ENCODE results near the gene LARGE1.
A peak's percentile ranks its signal among the peaks of the same experiment; 100 is the strongest.

The LARGE1 gene

DNA sequence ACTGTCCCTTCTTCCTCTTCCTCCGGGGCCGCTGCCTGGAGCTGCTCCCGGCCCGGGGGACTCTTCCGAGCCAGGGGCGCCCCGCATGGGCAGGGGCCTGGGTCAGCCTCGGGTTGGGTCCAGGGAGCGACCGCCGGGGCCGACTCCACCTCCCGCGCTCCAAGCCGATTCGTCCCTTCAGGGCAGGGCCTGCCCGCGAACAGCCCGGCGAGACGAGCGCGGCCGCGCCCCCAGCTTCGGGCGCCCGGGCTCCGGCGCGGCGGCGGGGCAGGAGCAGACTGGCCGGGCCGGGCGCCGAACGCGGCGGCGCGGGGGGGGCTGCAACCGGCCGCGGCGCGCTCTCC lies at the start of gene LARGE1:
Gene LARGE1, minus strand, starts transcription at position 280 of the 344 bp plus-strand sequence.
- peak in 20 of 42 donors; percentile 11 to 63 (median 36) for DNase-seq
- intact Hi-C loops (cut with DNase I), result loop anchor here (10.0 kb wide), 1 partner anchor 185 kb away; no protein-coding TSS in a partner anchor

DNA sequence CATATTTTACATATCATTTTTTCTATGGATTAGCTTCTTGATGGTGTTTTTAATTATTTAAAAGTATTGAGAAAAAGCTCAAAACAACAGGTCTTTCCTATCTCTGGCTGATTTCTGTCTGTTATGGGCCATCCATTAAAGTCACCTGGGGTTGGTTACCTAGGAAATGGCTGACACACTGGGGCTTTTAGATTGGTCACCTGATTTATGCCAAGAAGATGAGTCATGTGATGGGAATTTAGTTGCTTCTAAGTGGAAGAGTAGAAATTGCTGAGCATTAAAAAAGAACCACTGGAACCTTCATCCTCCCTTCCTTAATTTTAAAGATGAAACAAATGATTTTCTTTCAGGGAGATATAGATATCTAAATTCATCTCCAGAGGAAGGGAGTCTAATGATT lies 48.8 kb upstream of the LARGE1 start:
- intact Hi-C loops (cut with DNase I), result no loop called here
- DNase-seq, result no peak

DNA sequence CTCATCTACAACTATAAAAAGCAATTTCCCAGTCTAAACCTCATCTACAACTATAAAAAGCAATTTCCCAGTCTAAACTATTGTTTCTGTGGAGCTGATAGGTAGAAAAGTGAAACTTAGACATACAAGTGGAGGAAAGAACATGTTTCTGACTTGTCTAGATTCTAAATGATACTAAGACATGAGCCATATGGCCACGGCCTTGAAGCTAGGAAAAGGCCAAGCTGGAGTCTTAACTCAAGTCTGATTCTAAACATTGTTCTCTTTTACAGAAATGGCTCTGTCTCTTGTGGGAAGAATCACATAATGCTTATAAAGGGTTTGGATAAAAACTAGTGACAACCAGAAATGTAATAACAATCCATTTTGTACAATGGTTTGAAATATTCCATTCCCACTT lies 43.8 kb upstream of the LARGE1 start:
- intact Hi-C loops (cut with DNase I), result no loop called here

DNA sequence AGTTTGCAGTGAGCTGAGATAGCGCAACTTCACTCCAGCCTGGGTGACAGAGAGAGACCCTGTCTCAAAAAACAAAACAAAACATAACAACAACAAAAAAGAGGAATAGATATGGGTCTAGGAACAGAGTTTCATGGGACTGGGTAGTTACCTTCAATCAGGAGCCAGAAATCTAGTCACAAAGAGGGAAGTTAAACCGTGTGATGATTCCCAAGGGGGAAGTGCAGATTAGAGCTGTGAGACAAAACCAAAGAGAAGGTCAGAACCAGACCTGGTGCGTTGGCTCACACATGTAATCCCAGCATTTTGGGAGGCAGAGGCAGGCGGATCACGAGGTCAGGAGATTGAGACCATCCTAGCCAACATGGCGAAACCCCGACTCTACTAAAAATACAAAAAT lies 42.1 kb upstream of the LARGE1 start:
- DNase-seq, result no peak
- intact Hi-C loops (cut with DNase I), result no loop called here

More for the DNA sequence above, 43.8 kb upstream of the LARGE1 start:
- DNase-seq, result no peak

DNA sequence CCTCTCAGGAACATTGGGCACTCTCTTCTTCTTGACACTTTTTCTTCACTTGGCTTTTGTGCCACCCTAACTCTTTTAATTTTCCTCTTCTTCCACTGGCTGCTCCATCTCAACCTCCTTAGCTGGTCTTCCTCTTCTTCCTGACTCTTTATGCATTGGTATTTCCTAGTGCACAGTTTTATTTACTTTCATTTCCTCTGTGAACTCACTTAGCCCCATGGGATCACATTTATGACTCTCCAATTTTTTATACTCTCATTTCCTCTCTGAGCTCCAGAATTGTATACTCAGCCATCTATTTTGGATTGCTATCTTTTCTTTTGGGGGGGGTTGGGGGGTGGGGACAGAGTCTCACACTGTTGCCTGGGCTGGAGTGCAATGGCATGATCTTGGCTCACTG lies 38.5 kb upstream of the LARGE1 start:
- intact Hi-C loops (cut with DNase I), result no loop called here
- no peak for DNase-seq

DNA sequence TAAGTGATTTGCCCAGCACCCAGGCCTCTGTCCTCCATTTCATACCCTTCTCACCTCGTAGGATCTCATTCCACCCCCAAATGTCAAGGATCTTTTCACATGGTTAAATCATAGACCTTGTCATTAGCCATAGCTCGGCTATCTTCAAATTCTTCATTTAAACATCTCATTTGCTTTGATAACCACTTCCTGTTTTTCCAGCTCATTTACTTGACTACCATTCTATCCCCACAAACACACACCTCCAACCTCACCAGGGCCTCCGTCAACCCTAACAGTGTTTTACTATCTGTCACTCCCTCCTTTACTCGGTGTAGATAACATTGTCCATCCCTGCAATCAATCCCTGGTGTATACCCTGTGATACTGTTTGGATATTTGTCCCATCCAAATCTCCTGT lies 36.8 kb upstream of the LARGE1 start:
- intact Hi-C loops (cut with DNase I), result no loop called here
- no peak for DNase-seq

DNA sequence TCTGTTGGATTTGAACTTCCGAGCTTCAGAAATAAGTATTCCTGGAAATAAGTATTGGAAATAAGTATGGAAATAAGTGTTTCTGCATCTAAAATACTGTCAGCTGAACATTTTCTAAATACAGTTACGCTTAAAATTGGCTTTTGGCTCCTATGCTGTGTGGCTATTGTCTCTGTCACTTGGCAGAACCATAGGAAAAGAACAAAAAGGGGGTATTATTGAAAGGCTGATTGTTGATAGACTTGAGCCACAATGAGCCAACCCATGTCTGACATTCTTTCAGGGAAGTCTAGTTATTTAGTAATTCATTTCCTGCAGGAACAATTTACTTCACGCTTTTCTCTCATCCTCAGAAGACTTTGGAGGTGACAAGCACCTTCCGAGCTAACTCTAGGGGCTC lies 32.5 kb upstream of the LARGE1 start:
- DNase-seq, result peak in 3 of 42 donors; percentile 2 to 29 (median 6)
- intact Hi-C loops (cut with DNase I), result no loop called here

DNA sequence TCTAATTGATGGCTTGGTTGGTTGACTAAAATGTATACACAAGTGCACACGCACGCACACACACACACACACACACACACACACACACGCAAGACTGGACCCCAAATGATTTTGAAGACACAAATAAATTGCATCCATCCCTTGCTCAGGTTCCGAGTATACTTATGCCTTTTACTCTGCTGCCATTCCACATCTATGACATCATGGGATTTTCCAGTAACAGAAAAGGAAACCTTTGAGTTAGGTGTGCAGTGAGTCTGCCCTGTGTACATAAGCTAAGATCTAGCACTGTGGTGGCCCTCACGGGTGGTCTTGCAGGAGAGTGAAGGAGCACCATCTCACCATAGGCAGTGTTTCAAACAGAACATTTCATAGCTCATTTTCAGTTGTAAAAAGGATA lies 20.5 kb upstream of the LARGE1 start:
- no peak for DNase-seq
- intact Hi-C loops (cut with DNase I), result no loop called here

DNA sequence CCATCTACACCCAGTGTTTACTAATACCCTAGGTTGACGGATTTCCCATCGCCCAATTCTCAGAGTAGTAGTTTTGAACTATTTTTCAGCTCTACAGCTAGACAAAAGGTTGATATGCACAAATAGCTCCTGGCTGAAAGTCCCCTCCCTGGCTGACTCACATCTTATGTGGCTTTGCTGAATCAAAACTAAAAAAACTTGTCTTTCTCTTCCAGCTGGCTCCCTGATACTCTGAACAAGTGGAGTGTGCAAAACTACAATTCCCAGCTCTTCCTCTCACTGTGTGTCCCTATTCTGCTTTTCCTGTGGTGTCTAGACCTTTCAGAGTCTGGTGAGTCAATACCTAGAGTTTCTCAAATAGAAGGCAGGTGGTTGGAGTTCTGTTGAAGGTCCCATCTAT lies 12.7 kb upstream of the LARGE1 start:
- intact Hi-C loops (cut with DNase I), result no loop called here
- DNase-seq, result no peak

DNA sequence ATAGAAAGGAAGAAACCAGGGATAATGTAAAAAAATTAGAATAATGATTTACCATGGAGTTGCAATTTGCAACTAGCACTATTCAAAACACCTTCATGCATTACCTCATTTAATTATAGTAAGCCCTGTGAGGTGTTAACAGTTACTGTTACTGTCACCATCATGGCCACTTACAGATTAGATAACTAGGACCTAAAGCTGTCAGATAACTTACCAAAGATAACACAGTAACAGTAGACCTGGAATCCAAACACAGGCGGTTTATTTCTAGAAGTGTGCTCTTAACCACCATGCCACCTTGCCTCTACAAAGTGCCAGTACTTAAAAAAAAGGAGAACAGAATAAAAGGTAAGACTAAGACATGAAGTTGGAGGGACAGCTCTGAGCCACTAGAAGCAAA lies 11.1 kb upstream of the LARGE1 start:
- intact Hi-C loops (cut with DNase I), result no loop called here

DNA sequence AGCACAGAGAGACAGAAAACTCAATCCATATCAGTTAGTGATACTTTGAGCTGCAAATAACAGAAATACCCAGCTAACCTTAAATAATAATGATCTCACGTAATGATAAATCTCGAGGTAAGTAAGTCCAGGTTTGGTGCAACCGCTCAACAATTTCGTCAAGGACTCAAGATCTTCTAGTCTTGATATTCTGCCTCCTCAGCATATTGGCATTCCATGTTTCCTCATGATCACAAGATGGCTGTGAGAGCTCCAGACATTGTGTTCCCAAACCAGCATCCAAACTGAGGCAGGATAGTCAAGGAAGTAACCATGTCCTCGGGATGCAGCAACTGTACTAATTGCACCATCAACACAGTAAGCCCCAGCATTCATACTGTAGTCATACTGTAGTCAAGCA lies 7.5 kb upstream of the LARGE1 start:
- intact Hi-C loops (cut with DNase I), result loop anchor here (10.0 kb wide), 1 partner anchor 177 kb away; no protein-coding TSS in a partner anchor
- DNase-seq, result no peak

More for the DNA sequence above, 11.1 kb upstream of the LARGE1 start:
- DNase-seq, result no peak

DNA sequence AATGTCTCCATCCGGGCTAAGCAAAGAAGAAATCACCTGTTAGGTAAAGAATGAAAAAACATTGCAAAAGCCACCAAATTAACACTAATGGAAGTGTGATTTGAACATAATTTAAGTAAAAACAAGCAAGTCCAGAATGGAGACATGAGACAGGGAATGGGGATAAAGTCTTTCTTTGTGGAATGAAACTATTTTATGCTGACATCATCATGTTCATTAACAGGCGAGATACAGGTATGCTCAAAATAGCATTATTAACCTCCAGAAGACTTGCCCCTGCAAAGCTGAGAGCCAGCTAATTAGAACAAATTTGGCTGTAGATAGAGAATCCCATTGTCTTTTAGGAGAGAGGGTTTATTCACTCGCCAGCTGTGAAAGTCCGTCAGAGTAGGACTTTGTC lies 4.9 kb upstream of the LARGE1 start:
- no peak for DNase-seq
- intact Hi-C loops (cut with DNase I), result loop anchor here (10.0 kb wide), 1 partner anchor 180 kb away; no protein-coding TSS in a partner anchor

DNA sequence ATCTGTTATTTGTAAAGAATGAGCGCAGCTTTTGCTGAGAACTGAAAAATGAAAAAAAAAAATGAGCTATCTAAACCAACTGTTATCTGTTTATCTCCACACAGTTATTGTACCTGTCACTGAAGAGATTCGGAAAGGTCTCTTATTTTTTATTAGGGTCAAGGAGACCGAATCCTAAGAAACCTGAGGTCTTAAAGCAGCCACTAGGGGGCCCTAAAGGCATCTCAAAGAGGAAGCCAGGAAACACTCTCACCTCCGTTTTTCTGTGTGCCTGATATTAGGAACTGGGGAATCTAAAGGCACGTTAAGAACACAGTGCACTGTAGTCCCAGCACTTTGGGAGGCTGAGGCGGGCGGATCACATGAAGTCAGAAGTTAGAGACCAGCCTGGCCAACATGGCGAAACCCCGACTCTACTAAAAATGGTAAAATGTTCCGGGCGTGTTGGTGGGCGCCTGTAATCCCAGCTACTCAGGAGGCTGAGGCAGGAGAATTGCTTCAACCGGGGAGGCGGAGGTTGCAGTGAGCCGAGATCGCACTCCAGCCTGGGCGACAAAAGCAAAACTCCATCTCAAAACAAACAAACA lies 3.5 kb upstream of the LARGE1 start:
- intact Hi-C loops (cut with DNase I), result loop anchor here (10.0 kb wide), 1 partner anchor 181 kb away; no protein-coding TSS in a partner anchor

DNA sequence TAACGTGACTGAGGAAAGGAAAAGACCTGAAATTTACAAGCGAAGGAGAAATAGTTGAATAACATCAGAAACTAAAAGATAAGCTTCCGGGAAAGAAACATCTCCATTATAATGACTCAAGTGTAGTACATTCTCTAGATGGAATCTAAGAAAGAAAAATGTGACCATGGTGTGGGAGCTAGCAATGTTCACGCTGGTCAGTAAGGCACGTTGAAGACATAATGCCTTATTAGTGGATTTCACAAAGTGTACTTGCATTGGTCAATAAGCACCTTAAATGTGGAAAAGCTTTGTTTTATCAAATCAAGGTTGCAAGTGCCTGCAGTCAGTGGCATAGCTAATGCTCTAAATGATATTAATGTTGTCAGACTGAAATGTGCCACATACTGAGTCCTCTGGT lies 2.8 kb upstream of the LARGE1 start:
- intact Hi-C loops (cut with DNase I), result loop anchor here (10.0 kb wide), 1 partner anchor 182 kb away; no protein-coding TSS in a partner anchor
- no peak for DNase-seq

More for the DNA sequence above, 3.5 kb upstream of the LARGE1 start:
- DNase-seq, result peak in 39 of 42 donors; percentile 35 to 92 (median 74)

DNA sequence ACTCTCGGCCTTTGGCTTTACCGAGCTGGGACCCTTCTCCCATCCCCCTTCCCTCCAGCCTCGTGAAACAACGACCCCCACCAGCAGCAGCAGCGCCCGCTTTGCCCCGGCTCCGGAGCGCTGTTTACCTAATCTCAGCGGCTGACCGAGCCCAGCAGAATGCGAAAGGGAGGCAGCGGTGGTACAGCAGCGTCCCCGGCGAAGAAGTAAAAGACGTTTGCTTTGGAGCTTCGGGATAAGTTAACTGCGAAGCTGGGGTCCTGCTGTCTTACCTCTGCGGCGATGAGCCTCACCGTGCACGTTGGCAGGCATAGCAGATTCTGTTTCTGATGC lies 2.0 kb upstream of the LARGE1 start:
- intact Hi-C loops (cut with DNase I), result loop anchor here (10.0 kb wide), 1 partner anchor 182 kb away; no protein-coding TSS in a partner anchor
- DNase-seq, result peak in 37 of 42 donors; percentile 22 to 73 (median 47)

DNA sequence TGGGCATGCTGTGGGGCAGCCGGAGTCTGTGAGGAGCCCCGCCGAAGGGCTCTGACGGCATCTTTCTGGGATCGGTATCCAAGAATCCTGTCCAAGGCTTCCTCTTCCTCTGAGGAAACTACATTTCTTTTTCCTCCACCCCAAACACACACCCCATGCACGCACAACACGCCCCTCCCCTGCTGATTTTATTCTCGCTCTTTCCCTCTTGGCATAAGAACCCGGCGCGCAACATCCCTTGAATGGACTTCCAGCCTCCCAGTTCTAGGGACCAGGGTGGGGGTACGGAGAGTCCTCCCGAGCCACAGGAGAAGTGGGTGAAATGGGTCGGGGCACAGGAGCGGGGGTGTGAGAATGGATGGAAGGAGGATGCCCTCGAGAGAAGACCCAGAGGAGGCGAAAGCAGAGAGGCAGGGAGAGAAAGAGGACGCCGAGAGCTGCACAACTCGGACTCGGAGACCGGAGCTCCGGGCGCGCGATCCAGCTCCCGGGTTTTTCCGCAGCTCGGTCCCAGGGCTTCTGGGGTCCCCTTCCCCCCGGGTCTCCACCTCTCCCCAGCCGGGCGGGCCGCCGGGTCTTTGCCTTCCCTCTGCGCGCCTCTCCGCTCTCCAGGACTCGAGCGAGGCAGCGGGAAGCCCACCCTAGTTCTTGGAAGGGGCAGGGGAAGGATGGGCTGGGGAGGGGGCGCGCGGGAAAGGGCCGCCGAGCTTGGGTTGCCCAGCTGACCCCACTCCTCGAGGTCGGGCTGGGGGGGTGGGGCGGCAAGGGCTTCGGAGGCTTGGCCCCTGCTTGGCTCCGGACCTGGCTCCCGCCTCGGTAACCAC lies 1.5 kb upstream of the LARGE1 start:
- DNase-seq, result peak; percentile 36 to 87 (median 74)
- intact Hi-C loops (cut with DNase I), result loop anchor here (10.0 kb wide), 1 partner anchor 183 kb away; no protein-coding TSS in a partner anchor

DNA sequence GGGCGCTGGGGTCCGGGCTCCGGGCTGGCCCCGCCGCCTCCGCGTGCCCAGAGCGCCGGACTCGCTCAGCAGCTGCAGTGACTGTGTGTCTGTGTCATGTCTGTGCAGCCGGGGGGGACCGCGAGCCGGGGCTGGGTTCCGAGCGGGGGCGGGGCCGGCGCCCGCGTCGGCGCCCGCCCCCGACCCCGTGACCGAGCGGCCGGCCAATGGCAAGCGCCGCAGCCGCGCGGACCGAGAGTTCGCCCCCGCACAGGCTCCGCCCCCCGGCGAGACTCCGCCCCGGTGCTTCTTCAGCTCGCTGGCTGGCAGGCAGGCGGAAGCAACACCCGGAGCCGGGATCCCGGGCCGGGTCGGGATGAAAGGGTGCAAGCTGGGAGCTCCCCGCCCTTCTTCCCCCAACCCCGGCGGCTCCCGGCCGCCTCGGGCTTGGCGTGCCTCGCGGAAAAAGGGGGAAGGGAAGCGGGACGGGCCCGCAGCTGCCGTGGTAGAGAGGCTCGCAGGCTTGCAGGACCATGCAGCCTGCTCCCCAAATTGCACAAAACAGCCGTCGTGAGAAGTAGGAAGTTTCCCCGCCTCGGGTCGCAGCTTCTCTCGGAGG lies 750 bp upstream of the LARGE1 start:
- intact Hi-C loops (cut with DNase I), result loop anchor here (10.0 kb wide), 1 partner anchor 184 kb away; no protein-coding TSS in a partner anchor
- peak; percentile 97 to 100 (median 99) for DNase-seq

DNA sequence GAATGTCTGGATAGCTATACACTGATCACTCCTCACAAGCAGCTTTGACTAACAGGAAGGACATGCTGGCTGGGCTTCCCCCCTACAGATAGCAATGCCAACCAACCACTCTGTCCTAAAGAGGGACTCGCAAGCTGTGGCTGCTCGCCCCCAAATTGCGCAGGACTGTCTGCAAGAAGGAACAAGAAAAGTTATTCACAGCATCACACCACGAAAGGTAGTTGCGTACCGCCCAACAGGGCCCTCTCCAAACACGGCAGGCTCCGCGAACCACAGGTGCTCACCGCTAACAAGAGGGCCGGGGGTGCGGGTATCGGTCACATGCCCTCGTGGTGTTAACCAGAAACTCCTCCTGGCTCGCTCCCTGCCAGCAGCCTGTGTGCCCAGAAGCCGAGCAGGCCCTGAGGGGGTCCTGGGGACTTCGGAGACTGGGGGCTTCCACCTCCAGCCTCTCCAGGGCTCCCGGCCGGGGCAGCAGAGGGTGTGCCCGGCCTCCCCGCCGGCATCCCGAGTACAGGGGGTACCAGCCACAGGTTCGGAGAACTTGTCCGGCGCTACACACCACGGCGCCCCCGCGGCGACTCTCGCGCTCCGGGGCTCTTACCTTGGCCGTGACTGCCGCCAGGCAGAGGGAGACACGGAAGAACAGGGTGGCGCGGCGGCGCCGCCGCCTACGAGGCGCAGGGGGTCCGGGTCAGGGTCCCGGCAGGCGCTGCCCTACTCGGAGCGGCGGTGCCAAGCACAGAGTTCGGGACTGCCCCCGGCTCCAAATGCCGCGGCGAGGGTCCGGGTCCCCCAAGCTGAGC lies 682 bp downstream of the LARGE1 start:
- DNase-seq, result peak in 34 of 42 donors; percentile 23 to 63 (median 38)
- intact Hi-C loops (cut with DNase I), result loop anchor here (10.0 kb wide), 1 partner anchor 185 kb away; no protein-coding TSS in a partner anchor

All from head of caudate nucleus (tissue), 42 donors.